ENCODE measurements around the gene ARFGAP2.

The ARFGAP2 gene

DNA sequence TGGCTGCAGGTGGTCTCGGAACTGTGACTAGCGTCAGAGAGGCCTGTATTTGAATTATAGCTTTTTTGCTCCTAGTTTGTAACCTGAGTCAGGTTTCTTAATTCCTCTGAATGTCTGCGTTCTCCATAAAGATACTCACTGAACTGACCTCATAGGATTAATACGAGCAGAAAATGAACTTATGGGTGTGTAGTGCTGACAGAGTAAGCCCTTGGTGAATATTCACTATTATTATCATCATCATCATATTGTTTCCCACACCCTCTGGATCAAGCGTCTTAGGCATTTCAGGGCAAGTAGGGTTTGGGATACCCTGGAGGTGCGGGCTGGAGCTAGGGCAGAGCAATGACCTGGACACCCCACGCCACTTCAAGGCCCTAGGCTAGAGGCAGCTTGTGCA is 29.0 kb downstream of the ARFGAP2 start:
- CTCF ChIA-PET, result interaction anchor here (1.2 to 1.9 kb wide), 2 partner anchors 13 to 257 kb away, joined by 3 to 7 read pairs; no protein-coding TSS in a partner anchor
- TF ChIP-seq, protein P1, sequence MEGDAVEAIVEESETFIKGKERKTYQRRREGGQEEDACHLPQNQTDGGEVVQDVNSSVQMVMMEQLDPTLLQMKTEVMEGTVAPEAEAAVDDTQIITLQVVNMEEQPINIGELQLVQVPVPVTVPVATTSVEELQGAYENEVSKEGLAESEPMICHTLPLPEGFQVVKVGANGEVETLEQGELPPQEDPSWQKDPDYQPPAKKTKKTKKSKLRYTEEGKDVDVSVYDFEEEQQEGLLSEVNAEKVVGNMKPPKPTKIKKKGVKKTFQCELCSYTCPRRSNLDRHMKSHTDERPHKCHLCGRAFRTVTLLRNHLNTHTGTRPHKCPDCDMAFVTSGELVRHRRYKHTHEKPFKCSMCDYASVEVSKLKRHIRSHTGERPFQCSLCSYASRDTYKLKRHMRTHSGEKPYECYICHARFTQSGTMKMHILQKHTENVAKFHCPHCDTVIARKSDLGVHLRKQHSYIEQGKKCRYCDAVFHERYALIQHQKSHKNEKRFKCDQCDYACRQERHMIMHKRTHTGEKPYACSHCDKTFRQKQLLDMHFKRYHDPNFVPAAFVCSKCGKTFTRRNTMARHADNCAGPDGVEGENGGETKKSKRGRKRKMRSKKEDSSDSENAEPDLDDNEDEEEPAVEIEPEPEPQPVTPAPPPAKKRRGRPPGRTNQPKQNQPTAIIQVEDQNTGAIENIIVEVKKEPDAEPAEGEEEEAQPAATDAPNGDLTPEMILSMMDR (IDR thresholded peaks at IDR 0.05; ENCODE audit: control extremely low read depth, extremely low read depth, low read depth, missing control alignments), result no peak
- POLR2A ChIA-PET, result no interaction called here
- DNase-seq (ENCODE audit: extremely low spot score), result no peak

DNA sequence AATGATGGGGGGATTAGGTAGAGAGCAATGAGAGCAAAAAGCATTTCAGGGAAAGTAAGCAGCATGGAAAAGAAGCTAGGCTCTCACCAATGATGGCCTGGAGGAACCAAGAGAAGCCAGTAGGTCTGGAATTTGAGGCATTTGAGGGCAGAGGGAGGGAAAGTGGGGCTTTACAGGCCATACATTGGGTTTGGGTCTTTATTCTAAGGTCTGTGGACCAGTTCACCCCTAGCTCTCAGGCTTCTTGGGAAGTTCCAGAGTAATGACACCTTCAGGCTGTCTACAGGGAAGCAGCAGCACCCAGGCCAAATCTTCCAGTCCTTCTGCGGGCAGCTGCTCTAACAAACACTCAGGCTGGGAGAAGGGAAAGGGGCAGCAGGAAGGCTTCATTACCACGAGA is 29.4 kb downstream of the ARFGAP2 start:
- DNase-seq (ENCODE audit: extremely low spot score), result no peak
- CTCF ChIA-PET, result interaction anchor here (0.7 to 1.9 kb wide), 6 partner anchors 14 to 256 kb away, joined by 3 to 7 read pairs (median 3); partner anchors contain the start of gene LRP4

DNA sequence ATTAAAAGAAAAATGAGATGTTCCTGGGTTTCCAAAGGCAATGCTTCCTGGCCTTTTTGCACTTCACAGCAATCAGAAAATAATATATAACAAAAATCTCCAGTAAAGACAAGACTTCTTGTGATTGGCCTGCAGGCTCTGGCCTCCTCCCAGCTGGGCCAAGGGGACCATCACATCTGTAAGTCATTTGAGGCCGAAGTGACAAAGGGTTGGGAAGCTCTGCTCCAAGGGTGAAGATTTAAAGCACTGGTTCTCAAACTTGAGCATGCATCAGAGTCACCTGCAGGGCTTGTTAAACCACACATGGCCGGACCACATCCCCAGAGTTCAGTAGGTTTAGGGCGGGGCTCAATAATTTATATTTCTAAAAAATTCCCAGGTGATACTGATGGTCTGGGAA is 32.1 kb downstream of the ARFGAP2 start:
- POLR2A ChIA-PET, result no interaction called here
- TF ChIP-seq, protein P1 (IDR thresholded peaks at IDR 0.05; ENCODE audit: control extremely low read depth, extremely low read depth, low read depth, missing control alignments), result no peak
- CTCF ChIA-PET, result interaction anchor here (1.2 to 4.6 kb wide), 5 partner anchors 10 to 258 kb away, joined by 3 to 29 read pairs (median 3); no protein-coding TSS in a partner anchor
- no peak for DNase-seq (ENCODE audit: extremely low spot score)

More for the DNA sequence above, 29.4 kb downstream of the ARFGAP2 start:
- TF ChIP-seq, protein P1 (IDR thresholded peaks at IDR 0.05; ENCODE audit: control extremely low read depth, extremely low read depth, low read depth, missing control alignments), result no peak
- POLR2A ChIA-PET, result no interaction called here

DNA sequence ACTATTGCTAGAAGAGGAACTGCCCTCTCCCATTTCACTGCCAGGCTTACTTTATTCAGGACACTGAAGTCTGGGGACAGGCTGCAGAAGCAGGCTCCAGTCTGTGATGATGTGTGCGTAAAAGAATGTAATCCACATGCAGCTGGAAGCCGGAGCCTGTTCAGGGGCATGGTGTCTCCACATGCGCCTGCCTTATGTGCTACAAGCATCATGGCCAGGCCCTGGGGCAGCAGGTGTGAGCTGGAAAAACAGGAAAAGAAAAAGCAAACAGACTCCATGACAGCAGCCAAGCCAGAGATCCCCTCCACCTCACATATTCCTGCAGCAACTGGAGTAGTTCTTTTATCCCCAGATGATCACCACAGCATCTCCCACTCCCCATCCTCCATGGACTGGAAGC is 33.4 kb downstream of the ARFGAP2 start:
- CTCF ChIA-PET, result interaction anchor here (1.0 to 4.6 kb wide), 5 partner anchors 10 to 223 kb away, joined by 3 to 29 read pairs (median 3); no protein-coding TSS in a partner anchor

DNA sequence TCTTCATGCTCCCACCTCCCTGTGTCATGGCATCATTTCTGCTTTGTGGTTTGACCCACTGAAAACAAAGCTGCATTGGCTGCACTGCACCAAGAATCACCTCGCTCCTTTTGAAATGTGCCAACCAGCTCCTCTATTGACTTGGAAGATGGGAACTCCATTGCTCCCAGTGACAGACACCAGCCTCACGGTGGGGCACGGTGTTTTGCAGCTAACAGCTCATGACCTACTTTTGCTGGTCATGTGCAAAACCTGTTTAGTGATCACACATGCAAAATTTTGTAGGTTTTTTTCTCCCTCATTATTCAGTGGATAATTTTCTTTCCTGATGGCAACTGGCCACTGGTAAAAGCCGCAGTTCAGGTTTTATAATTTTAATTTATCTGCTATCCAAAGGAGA is 36.8 kb downstream of the ARFGAP2 start:
- ChIA-PET CTCF (interaction anchor here (3.1 kb wide), 1 partner anchor 13 kb away, joined by 15 read pairs; no protein-coding TSS in a partner anchor), POLR2A (interaction anchor here (0.6 kb wide), 1 partner anchor 122 kb away, joined by 5 read pairs; no protein-coding TSS in a partner anchor)
- TF ChIP-seq, protein P1 (IDR thresholded peaks at IDR 0.05; ENCODE audit: control extremely low read depth, extremely low read depth, low read depth, missing control alignments), result no peak
- no peak for DNase-seq (ENCODE audit: extremely low spot score)

More for the DNA sequence above, 33.4 kb downstream of the ARFGAP2 start:
- POLR2A ChIA-PET, result no interaction called here
- no peak for DNase-seq (ENCODE audit: extremely low spot score)
- TF ChIP-seq, protein P1 (IDR thresholded peaks at IDR 0.05; ENCODE audit: control extremely low read depth, extremely low read depth, low read depth, missing control alignments), result no peak

DNA sequence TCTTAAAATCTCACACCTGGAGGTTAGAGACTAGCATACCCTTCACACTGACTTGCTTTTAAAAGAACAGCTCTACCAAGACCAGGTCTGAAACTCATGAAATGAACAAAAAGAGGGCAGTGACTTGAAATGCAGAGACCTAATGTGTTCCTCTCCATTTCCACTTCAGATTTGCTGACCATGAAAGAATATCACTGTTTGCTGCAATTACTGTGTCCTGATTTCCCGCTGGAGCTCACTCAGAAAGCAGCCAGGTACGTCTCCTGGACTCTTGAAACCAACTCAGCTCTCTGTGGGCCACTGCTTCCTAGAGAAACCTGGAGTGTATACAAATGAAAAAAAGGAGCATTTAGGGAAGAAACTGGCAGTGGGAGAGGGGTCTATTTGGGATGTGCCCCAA is 39.2 kb downstream of the ARFGAP2 start:
- no peak for DNase-seq (ENCODE audit: extremely low spot score)
- TF ChIP-seq, protein P1 (IDR thresholded peaks at IDR 0.05; ENCODE audit: control extremely low read depth, extremely low read depth, low read depth, missing control alignments), result no peak
- POLR2A ChIA-PET, result no interaction called here
- CTCF ChIA-PET, result no interaction called here
